Panc1 (cell line): ENCODE results near the gene SPINK14.

Source experiments
- POLR2AphosphoS5 ChIP-seq: IDR thresholded peaks from 2 replicates; pipeline ENCODE4 v1.6.1; 2012; ENCODE audit warnings: mild to moderate bottlenecking, low read depth, low read length, moderate library complexity
- SIN3A ChIP-seq: IDR thresholded peaks from 2 replicates; pipeline ENCODE4 v1.6.1; 2012; ENCODE audit warnings: low read depth, mild to moderate bottlenecking, low read length, moderate library complexity, borderline replicate concordance; ENCODE audit not compliant: insufficient read depth
- TCF7L2 ChIP-seq: IDR thresholded peaks from 2 replicates; pipeline ENCODE4 v1.6.1; 2011; ENCODE audit warnings: mild to moderate bottlenecking, low read depth, low read length, inconsistent platforms
- TF ChIP-seq, protein P1 (sequence below): fragments of 450-650 bp; IDR thresholded peaks from 2 replicates; pipeline ENCODE4 v1.5.1; 2017; ENCODE audit warnings: mild to moderate bottlenecking
- TF ChIP-seq, protein P2 (sequence below), 2 experiments: IDR thresholded peaks; 2 replicates each; pipeline ENCODE4 v1.6.1; 2011 to 2012; ENCODE audit warnings: low read depth in 2 of 2, control low read depth in 1 of 2, low read length in 1 of 2, mild to moderate bottlenecking in 1 of 2, moderate library complexity in 1 of 2; ENCODE audit not compliant: insufficient read depth in 1 of 2

DNA sequence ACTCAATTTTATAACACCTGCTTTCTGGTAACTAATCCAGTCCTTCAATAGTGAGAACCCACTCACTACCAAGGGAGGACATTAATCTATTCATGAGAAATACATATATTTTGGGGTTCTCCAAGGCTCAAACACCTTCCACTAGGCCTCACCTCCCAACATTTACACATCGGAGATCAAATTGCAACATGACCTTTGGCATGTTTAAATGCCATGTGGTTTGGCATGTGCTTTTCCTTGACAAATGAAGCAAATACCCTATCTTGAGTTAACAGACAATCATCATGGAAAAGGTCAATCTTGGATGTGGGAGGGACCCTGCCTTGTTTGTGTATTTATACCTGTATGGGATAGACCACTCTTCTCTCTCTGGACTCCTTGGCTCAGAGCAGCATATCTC lies 21.9 kb upstream of the SPINK14 start:
- TF ChIP-seq, protein P1, sequence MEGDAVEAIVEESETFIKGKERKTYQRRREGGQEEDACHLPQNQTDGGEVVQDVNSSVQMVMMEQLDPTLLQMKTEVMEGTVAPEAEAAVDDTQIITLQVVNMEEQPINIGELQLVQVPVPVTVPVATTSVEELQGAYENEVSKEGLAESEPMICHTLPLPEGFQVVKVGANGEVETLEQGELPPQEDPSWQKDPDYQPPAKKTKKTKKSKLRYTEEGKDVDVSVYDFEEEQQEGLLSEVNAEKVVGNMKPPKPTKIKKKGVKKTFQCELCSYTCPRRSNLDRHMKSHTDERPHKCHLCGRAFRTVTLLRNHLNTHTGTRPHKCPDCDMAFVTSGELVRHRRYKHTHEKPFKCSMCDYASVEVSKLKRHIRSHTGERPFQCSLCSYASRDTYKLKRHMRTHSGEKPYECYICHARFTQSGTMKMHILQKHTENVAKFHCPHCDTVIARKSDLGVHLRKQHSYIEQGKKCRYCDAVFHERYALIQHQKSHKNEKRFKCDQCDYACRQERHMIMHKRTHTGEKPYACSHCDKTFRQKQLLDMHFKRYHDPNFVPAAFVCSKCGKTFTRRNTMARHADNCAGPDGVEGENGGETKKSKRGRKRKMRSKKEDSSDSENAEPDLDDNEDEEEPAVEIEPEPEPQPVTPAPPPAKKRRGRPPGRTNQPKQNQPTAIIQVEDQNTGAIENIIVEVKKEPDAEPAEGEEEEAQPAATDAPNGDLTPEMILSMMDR = no peak
- TF ChIP-seq SIN3A (no peak), POLR2AphosphoS5 (no peak), TCF7L2 (no peak)
- TF ChIP-seq, protein P2, sequence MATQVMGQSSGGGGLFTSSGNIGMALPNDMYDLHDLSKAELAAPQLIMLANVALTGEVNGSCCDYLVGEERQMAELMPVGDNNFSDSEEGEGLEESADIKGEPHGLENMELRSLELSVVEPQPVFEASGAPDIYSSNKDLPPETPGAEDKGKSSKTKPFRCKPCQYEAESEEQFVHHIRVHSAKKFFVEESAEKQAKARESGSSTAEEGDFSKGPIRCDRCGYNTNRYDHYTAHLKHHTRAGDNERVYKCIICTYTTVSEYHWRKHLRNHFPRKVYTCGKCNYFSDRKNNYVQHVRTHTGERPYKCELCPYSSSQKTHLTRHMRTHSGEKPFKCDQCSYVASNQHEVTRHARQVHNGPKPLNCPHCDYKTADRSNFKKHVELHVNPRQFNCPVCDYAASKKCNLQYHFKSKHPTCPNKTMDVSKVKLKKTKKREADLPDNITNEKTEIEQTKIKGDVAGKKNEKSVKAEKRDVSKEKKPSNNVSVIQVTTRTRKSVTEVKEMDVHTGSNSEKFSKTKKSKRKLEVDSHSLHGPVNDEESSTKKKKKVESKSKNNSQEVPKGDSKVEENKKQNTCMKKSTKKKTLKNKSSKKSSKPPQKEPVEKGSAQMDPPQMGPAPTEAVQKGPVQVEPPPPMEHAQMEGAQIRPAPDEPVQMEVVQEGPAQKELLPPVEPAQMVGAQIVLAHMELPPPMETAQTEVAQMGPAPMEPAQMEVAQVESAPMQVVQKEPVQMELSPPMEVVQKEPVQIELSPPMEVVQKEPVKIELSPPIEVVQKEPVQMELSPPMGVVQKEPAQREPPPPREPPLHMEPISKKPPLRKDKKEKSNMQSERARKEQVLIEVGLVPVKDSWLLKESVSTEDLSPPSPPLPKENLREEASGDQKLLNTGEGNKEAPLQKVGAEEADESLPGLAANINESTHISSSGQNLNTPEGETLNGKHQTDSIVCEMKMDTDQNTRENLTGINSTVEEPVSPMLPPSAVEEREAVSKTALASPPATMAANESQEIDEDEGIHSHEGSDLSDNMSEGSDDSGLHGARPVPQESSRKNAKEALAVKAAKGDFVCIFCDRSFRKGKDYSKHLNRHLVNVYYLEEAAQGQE (IDR thresholded peaks at IDR 0.05; ENCODE audit: insufficient read depth in 1 of 2, low read depth in 2 of 2, low read length in 1 of 2) = no peak
